NK-92 (cell line): ENCODE data around the gene XYLT1.
"Not testable (repeated sequence)": the region's sequence is repeated elsewhere in the genome, so short reads cannot be mapped to it uniquely, and the experiment has no call there.

Source experiments
- DNase-seq: peaks from one replicate; lab custom pipeline; 2025; ENCODE audit not compliant: unreplicated experiment; lab: John Stamatoyannopoulos, UW

The XYLT1 gene

DNA sequence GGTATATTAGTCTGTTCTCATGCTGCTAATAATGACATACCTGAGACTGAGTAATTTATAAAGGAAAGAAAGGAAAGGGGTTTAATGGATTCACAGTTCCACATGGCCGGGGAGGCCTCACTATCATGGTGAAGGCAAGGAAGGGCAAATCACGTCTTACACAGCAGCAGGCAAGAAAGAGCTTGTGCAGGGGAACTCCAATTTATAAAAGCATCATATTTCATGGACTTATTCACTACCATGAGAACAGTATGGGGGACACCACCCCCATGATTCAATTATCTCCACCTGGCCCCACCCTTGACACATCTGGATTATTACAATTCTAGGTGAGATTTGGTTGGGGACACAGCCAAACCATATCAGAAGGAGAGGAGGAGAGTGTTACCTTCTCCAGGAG, 17.7 kb upstream of the XYLT1 start:
- no peak for DNase-seq

DNA sequence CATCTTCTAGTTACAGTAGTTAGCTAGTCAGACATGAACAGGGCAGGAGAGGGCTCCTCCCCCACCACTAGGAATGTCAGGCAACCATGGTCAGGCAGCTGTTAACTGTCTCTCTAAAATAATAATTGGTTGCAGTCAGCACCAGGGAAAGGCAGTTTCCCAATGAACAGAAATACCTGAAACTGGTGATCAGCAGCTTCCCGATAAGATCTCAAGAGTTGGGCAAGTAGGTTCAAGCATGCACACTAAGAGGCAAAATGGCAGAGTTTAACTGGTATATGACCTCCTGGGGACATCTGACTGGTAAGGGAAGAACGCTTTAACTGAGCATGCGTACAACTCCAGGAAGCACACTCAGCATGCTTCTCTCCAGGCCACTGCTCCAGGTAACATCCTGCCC, 12.6 kb upstream of the XYLT1 start:
- DNase-seq: no peak

DNA sequence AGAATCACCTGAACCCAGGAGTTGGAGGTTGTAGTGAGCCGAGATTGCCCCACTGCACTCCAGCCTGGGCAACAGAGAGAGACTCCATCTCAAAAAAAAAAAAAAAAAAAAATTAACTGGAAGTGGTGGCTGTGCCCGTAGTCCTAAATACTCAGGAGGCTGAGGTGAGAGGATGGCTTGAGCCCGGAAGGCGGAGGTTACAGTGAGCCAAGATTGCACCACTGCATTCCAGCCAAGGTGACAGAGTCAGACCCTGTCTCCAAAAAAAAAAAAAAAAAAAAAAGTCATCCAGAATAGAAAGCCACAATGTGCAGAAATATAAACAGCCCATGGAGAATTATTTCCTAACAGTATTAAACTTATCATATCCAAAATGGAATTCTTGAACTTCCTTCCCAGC, 11.6 kb upstream of the XYLT1 start:
- not testable (repeated sequence) for DNase-seq

DNA sequence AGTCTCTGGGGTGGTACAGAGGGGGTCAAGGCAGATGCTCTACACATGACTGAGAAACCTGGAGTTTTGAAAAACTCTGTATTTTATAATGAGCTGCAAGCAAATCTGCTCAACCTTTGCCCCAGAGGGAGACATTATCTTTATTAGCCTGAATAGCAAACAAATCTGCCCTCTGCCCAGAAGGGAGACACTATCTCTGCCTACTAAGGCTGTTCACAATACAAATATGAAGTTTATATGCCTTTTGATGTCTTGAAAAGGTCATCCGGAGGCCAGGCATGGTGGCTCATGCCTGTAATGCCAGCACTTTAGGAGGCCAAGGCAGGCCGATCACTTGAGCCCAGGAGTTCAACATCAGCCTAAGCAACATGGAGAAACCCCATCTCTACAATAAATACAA, 11.0 kb upstream of the XYLT1 start:
- no peak for DNase-seq

DNA sequence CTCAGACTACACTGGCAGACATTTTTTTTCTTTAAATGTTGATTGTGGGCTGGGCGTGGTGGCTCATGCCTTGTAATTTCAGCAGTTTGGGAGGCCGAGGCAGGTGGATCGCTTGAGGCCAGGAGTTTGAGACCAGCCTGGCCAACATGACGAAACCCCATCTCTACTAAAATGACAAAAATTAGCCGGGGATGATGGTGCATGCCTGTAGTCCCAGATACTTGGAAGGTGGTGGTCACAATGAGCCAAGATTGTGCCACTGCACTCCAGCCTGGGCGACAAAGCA, 6.4 kb upstream of the XYLT1 start:
- not testable (repeated sequence) for DNase-seq

DNA sequence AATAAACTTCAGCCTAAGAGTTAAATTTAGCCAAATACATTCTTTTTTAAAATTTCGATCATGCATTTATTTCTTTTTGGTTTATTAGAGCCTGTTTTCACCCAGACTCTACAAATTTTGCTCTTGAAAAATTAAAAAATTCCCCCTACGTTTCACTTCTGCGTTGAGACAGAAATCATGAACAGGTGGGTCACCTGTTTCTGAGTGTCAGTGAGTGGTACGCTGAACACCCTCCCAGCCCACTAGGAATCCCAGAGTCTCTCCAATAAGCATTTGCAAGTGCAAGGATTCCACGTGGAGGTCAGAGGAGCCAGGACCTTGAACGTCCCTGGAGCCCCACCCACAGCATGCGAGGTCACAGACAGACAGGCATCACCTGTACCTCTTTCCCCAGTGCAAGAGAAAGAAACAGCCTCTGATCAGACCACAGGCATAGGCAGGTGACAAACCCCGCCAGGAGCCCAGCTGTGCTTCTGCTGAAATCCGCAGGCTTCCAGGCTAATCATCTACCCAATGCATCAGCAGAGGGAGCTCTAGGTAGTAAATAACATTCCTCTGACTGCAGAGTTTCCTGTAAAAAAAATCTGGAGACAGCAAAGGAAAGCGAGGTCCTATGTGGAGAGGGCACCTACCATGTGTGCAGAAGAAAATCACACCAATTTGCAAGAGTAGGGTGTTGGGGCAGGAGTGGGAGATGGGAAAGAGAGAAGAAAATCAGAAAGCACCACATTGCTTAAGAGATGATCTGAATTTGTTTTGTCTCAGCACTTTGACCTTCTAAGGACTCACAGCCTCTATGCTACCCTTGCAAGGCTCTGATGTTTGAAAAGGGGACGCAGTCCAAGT, 5.9 kb upstream of the XYLT1 start:
- DNase-seq: no peak

DNA sequence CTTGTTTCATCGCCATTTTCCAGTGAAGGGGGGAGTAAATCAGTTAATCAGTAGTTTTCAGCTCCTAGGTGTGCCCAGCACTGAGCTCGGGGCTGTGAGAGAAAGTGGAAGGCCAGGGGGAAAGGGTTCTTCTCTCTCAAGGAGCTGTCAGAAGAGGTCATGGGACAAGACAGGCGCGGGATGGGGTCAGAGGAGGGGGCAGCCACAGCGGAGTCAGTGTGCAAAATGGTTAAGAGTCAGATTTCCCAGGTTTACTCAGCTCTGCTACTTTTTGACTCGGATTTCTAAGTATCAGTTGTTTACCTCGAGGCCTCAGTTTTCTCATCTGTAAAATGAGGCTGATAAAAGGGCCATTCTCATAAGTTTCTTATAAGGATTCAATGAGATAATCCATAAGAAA, 4.3 kb upstream of the XYLT1 start:
- no peak for DNase-seq

DNA sequence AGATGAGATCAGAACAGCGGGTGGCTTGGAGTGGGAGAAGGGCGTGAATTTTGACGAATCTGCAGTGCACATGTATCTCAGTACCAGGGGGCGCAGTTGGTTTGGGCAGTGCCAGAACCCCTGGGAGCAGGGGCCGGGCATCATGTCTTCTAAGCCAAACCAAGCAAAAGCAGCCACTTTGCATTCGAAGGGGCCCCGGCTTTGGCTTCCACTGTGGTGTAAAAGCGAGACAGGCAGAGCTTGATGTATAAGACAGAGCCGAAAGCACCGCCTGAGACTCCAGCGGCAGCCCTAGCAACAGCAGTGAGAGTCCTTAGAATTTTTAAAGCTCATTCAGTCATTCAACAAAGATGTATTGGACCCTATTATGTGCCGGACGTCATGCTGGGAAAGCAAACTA, 3.8 kb upstream of the XYLT1 start:
- no peak for DNase-seq

DNA sequence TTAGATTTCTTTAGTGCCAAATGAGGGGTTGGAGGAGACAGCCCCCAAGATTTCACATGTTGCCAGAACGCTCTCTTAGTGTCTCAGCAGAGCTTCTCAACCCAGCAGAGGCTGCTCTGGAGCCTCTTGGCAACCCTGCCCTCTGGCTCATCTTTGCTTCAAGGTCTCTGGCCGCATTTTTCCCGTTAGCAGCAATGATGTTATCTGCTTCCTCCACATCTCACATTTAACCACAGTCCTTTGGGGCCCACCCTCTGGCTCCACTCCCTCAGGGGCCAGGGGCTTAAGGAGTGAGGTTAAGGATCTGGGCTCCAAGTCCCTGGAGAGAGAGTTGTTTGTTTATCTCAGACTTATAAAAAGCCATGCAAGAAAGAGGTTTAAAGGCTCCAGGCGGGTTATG, 3.3 kb upstream of the XYLT1 start:
- DNase-seq: no peak

DNA sequence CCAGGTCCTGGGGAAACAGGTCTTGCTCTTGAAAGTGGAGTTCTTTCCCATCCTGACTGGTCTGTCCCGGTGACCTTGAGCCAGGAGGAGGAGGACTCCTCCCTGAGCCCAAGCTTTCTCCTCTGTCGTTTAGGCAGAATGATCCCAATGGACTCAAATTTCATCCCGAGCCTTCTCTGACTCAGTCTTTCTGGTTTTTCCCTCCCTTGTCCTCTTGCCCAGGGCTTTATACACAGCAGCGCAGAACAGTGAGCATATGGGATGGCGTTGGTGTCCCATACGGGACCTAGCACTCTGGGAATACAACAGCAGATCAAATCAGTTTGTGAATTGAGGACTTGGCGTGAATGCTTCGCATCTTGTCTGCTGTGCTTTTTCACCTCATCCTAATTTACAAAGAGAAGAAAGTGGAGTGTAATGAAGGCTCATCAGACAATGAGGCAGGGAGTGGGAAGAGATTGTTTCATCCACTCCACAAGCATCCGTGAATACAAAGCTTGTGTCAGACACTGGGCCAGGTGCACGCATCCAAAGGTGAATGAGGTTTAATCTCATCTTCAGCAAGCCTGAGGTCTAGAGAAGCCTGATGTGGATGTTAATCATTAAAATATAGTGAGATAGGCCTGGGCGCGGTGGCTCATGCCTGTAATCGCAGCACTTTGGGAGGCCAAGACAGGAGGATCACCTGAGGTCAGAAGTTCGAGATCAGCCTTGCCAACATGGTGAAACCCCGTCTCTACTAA, 1.1 kb upstream of the XYLT1 start:
- no peak for DNase-seq

DNA sequence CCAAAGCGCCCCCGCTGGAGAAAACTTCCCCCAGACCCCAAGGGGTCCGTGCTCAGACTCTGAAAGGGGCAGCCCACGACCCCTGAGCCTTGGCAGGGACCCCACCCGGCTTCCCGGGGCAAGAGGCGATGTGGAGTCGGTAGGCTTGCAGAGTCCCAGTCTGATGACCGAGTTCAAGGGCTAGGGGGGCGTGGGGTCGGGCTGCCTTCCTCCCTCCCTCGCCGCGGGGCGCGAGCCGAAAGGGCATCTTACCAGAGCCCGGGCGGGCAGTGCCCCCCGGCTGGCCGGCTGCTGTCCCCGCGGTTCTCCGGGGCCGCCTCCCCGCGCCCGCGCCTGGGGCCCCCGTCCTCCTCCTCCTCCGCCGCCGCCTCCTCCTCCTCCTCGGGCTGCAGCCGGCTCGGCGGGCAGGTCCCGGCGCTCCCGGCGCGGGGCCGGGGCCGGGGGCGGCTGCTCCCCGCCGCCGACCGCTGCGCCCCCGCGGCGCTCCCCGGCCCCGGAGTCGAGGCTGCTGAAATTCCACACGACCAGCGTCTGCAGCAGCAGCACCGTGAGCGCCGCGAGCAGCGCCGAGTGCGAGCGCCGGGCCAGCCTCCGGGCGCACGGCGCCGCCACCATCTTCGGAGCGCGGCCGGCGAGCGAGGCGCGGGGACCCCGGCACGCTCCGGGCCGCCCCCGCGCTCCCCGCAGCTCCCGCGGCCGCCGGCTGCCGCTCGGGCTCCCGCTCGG, 415 bp downstream of the XYLT1 start:
- DNase-seq: no peak

DNA sequence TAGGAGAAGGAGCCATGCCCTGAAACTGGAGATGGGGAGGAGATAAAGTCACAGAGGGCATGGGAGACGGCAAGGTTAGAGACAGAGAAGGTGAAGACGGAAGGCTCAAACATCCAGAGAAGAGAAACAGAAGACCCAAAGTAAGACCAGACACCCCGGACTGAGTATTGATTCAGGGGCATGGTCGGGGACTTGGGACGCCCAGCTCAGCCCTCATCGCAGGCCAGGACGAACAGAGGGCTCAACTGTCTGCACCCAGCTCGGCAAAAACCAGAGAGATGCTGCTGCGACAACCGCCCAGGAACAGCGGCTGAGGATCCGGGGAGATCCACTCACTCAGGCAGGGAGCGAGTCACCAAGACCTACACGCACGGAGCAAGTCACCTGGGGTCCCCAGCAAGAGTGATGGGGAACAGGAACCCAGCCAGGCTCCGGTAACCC, 999 bp downstream of the XYLT1 start:
- no peak for DNase-seq

DNA sequence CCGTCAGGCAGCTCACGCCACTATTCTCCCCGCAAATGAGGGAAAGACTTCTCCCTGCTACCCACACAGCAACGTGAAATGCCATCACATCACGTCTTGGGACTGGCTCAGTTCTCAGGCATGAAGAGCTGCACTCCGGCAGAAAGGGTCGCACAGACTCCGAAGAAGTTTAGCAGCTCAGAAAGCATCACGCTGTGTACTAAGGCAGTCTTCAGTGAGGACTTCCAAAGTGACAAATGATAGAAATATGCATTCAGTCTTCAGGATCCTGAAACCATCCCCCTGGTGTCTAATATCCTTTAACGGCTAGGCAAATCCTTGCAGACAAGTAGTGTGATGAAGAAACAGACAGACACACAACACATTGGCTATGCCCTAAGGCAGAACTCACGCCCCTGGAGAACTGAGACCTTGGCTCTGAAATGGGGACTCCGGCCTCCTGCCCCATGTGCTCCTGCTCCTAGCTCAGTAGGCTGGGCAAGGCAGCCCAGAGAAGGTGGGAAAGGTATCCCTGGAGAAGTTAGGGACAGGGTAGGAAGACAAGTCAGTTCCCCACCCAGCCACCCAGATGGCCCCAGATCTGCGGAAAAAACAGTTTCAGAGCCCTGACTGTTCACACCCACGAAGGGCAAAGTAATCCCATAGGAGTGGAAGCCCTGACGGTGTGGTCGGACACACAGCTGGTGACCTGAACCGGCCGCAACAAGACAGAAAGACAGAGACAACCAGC, 1.6 kb downstream of the XYLT1 start:
- no peak for DNase-seq

DNA sequence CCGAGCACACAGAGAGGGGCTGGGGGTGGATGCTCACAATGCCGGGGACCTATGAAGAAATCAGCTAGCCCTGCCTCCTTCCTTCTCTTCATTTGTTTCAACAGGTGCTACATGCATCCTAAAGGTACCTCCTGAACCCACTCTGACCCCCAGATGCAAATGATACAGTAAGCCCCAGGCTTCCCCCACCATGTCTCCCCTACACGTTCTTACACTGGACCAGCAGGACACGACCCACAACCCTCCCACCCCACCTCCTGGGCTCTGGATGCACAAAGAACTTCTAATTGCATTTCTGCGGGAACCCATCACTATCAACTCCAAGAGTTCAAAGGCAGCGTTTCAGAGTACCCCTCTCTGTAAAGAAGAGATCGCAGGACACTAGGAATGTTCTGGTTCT, 2.1 kb downstream of the XYLT1 start:
- no peak for DNase-seq

DNA sequence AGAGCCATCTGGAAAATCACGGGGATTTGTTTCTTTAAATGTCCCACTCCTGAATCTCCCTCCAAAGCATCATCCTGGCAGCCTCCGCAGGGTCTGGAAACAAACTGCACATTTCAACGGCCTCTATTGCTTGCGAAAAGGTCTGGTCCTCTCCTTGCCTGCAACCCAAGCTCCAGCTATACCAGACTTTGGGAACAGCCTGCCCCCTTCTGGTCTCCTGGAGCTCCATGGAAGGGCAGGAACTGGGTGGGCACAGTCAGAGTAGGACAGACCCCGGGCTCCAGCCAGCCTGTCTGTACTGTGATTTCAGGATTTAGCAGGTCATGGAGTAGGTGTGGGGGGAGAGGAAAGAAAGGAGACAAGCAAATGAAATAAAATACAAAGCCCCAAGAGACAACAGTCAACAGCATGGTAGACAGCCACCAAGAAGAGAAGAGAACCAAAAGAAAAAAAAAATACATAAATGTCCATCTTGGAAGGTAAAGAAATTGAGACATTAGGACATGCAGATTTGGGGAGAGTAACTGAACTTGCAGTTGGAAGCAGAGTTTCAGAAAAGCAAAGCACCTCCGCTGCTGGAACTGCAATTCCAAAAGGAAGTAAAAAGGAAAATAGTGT, 2.7 kb downstream of the XYLT1 start:
- DNase-seq: no peak

DNA sequence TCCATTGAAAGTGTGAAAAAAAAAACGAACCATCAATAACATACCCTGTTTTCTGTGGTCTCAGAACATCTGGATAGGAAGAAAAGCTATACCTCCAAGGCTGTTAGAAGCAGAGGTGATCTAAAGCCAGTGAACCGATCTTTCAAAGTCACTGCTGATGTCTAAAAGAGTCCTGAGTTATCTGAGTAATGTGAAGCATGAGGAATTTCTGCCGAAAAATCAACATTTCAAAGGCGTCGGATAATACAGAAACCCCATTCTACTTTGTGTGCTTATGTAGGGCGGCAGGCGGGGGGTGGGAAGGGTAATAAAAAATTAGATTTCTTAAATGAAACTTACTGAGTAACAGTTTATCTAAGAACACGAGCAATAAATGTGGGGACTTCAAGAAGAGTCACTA, 3.9 kb downstream of the XYLT1 start:
- no peak for DNase-seq

DNA sequence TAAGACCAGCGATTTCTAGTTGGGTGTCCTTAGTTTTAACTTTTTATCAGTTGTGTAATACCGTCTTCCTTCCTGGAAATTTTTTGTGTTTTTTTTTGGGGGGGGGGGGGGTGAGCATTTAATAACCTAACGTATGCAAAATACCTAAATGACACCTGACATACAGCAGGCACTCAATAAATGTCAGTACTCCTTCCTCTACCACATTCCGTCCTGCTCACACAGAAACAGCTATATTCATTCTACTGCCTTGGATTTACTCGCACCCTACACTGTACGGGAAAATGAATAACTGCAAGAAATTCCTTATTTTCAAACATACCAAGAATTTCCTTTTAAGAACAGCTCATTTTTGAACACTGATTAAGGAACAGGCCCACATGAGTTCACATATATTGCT, 5.3 kb downstream of the XYLT1 start:
- DNase-seq: no peak

DNA sequence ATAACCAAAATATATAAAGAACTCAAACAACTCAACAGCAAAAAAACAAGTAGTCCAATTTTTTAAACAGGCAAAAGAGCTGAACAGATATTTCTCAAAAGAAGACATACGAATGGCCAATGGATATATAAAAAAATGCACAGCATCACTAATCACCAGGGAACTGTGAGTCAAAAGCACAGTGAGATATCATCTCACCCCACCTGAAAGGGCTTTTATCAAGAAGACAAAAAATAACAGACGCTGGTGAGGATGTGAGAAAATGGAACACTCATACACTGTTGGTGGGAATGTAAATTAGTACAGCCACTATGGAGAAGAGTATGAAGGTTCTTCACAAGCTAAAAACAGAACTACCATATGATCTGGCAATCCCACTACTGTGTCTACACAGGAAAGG, 7.4 kb downstream of the XYLT1 start:
- DNase-seq: no peak

DNA sequence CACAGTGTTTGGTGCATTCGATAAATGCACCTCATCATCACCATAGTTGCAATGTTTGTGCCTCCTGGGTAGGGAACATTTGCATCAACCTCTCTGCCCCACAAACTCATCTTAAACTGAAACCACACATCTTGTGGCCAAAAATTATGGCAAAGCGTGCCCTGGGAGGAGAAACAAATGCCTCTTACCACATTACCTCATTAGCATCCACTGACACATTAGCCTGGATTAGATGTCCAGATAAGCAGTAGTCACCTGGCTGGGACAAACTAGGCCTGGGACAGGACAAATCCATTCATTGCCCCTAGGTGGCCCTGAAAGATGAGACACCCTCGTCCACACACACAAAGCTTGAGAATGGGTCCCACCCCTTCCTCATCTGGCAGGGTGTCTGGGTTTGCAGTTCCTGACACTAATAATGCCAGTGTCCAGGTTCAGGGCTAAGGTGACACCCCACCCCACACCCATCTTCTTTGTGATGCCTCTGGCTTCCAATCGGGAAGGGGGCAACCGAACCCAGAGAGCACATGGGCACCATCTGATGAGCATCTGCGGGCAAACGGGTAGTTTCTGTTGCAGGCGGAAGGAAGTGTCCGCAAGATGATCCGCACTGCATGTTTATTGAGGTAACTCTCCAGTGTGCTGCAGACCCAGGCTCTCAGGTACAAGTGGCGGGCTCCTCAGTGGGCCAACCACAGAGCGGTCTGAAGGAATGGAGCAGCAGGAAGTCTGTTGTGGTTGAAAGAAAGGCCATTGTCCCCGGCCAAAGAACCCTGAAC, 8.6 kb downstream of the XYLT1 start:
- DNase-seq: no peak

DNA sequence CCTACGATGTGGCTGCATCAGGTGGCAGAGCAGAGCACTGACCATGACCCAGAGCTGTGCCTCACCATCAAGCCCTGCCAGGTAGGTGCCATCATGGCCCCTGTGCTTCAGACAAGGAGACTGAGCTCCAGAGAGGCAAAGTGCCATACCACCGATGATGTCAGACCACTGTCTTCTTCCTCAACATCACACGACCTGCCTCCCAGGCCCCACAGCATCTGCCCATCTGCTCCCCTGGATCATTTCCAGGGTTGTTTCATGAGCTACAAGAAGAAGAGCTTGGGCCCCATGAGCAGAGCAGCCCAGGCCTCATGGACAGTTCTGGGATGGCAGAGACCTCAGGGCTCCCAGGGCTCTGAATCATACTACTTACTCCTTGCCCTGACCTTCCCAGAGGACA, 9.9 kb downstream of the XYLT1 start:
- DNase-seq: no peak
